DOHH2 (cell line): Measurements from ENCODE around the gene CDK19.
"Not testable (repeated sequence)": the region's sequence is repeated elsewhere in the genome, so short reads cannot be mapped to it uniquely, and the experiment has no call there.

Experiments used
- H3F3A ChIP-seq: fragments of 200-600 bp; sonication (generic), shearing (Covaris generic); 2 replicates; pipeline ENCODE4 v1.6.0; 2016; ENCODE audit warnings: antibody characterized with exemption, mild to moderate bottlenecking; ENCODE audit not compliant: control insufficient read depth, insufficient read depth
- H3K27ac ChIP-seq: fragments of 200-600 bp; sonication (generic); 2 replicates; pipeline ENCODE4 v1.5.1; 2014; ENCODE audit warnings: low read depth, mild to moderate bottlenecking, low read length, moderate library complexity
- H3K27me3 ChIP-seq: fragments of 200-600 bp; sonication (generic); 2 replicates; pipeline ENCODE4 v1.6.1; 2014; ENCODE audit warnings: mild to moderate bottlenecking, low read length, mixed read lengths; ENCODE audit not compliant: control insufficient read depth
- H3K36me3 ChIP-seq: fragments of 200-600 bp; sonication (generic); 2 replicates; pipeline ENCODE4 v1.6.1; 2014; ENCODE audit warnings: mild to moderate bottlenecking, low read length, moderate library complexity, mixed read lengths; ENCODE audit not compliant: control insufficient read depth
- H3K4me1 ChIP-seq: fragments of 200-600 bp; sonication (generic); 2 replicates; pipeline ENCODE4 v1.6.1; 2014; ENCODE audit warnings: mild to moderate bottlenecking, low read length, mixed read lengths; ENCODE audit not compliant: control insufficient read depth
- H3K4me2 ChIP-seq: fragments of 200-600 bp; sonication (generic); 2 replicates; pipeline ENCODE4 v1.6.0; 2014; ENCODE audit warnings: mild to moderate bottlenecking, low read length, moderate library complexity
- H3K4me3 ChIP-seq: fragments of 200-600 bp; sonication (generic); 2 replicates; pipeline ENCODE4 v1.5.1; 2014; ENCODE audit warnings: mild to moderate bottlenecking, low read length, mixed read lengths
- H3K79me2 ChIP-seq: fragments of 200-600 bp; sonication (generic); 2 replicates; pipeline ENCODE4 v1.6.1; 2014; ENCODE audit warnings: mild to moderate bottlenecking, low read length, mixed read lengths; ENCODE audit not compliant: control insufficient read depth
- H3K9me2 ChIP-seq: fragments of 200-600 bp; sonication (generic); replicated peaks from 2 replicates; pipeline ENCODE4 v1.6.1; 2014; ENCODE audit warnings: mild to moderate bottlenecking, low read length, mixed read lengths; ENCODE audit not compliant: control insufficient read depth
- H3K9me3 ChIP-seq: fragments of 200-600 bp; sonication (generic); 2 replicates; pipeline ENCODE4 v1.6.1; 2014; ENCODE audit warnings: antibody characterized with exemption, low read length, mixed read lengths; ENCODE audit not compliant: control insufficient read depth, insufficient read depth
- H4K20me1 ChIP-seq: fragments of 200-600 bp; sonication (generic); 2 replicates; pipeline ENCODE4 v1.6.0; 2014; ENCODE audit warnings: low read depth, mild to moderate bottlenecking, antibody characterized with exemption, low read length, moderate library complexity; ENCODE audit not compliant: control insufficient read depth, insufficient read depth
- CTCF ChIP-seq: fragments of 200-600 bp; sonication (generic); IDR thresholded peaks from one replicate; pipeline ENCODE4 v1.5.1; 2014; ENCODE audit warnings: antibody characterized with exemption, mild to moderate bottlenecking, low read depth, low read length; ENCODE audit not compliant: poor library complexity, severe bottlenecking
- EZH2phosphoT487 ChIP-seq: fragments of 200-600 bp; sonication (generic); IDR thresholded peaks from 2 replicates; pipeline ENCODE4 v1.6.1; 2017; ENCODE audit warnings: borderline replicate concordance, mild to moderate bottlenecking, antibody characterized with exemption, low read length, moderate library complexity, mixed read lengths

CDK19 gene

DNA sequence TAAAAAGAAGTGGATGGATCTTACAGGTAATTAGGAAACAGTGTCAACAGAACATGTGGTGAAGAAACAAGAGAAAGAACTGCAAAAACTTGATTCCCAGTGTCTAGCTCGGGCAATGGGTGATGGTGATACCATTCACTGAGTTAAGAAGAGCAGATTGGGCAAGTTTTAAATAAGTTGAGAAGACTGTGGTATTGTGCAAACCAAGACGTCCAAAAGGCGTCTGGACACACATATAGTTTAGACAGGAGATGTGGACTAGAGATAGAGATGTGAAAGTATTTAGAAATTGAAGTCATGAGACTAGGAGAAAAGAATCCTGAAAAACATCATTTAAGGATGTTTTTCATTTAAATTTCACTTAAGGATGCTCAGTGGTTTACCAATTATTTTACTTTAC is 53.9 kb downstream of the CDK19 start:
- H3K4me3 ChIP-seq: no peak overlapping the region
- TF ChIP-seq CTCF (no peak), EZH2phosphoT487 (no peak)
- no peak overlapping the region for H3K4me2 ChIP-seq
- no peaks in the 10 kb centered on the region for H3K9me3 ChIP-seq
- H4K20me1 ChIP-seq: no peaks in the 10 kb centered on the region
- H3K9me2 ChIP-seq: no peaks in the 10 kb centered on the region
- no peaks in the 10 kb centered on the region for H3K27me3 ChIP-seq
- H3K36me3 ChIP-seq: 0 out of 2 replicates have a peak, but pooled peaks cover 3% of the 10 kb centered on the region
- no peak overlapping the region for H3K27ac ChIP-seq
- no peaks in the 10 kb centered on the region for H3F3A ChIP-seq
- no peaks in the 10 kb centered on the region for H3K4me1 ChIP-seq
- H3K79me2 ChIP-seq: 0 out of 2 replicates have a peak, but pooled peaks cover 6% of the 10 kb centered on the region

- H3K9me3 ChIP-seq: no peaks in the 10 kb centered on the region
These were observed 54.7 kb downstream of the CDK19 start for GRCh38 chr6:110760589-110760988.

DNA sequence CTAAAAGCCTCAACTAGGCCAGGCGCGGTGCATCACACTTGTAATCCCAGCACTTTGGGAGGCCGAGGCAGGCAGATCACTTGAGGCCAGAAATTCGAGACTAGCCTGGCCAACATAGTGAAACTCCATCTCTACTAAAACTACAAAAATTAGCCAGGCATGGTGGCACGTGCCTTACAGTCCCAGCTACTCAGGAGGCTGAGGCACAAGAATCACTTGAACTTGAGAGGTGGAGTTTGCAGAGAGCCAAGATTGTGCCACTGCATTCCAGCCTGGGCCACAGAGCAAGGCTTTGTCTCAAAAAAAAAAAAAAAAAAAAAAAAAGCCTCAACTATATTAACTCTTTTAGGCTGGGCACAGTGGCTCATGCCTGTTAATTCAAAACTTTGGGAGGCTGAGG is 55.2 kb downstream of the CDK19 start:
- H3K36me3 ChIP-seq: not testable (repeated sequence)

More at GRCh38 chr6:110760589-110760988, 54.7 kb downstream of the CDK19 start:
- no peak overlapping the region for H3K4me2 ChIP-seq
- H3K27ac ChIP-seq: no peak overlapping the region
- no peaks in the 10 kb centered on the region for H3K27me3 ChIP-seq
- H4K20me1 ChIP-seq: no peaks in the 10 kb centered on the region
- peaks cover 7% of the 10 kb centered on the region; the same call in 1 of the 2 replicates for H3K79me2 ChIP-seq
- H3K9me2 ChIP-seq: no peaks in the 10 kb centered on the region
- H3K4me3 ChIP-seq: no peak overlapping the region
- TF ChIP-seq CTCF (no peak), EZH2phosphoT487 (no peak)
- H3K36me3 ChIP-seq: no peaks in the 10 kb centered on the region
- no peaks in the 10 kb centered on the region for H3K4me1 ChIP-seq
- H3F3A ChIP-seq: no peaks in the 10 kb centered on the region

GRCh38 chr6:110757926-110758325 is 57.3 kb downstream of the CDK19 start:
- Histone ChIP-seq H3K4me2 (no peak overlapping the region), H3F3A (no peaks in the 10 kb centered on the region), H3K79me2 (peaks cover 11% of the 10 kb centered on the region; the same call in 1 of the 2 replicates), H3K4me3 (no peak overlapping the region), H4K20me1 (no peaks in the 10 kb centered on the region), H3K9me2 (no peaks in the 10 kb centered on the region), H3K4me1 (no peaks in the 10 kb centered on the region), H3K9me3 (no peaks in the 10 kb centered on the region), H3K36me3 (no peaks in the 10 kb centered on the region), H3K27me3 (no peaks in the 10 kb centered on the region), H3K27ac (no peak overlapping the region)
- TF ChIP-seq CTCF (no peak), EZH2phosphoT487 (no peak)

More for the DNA sequence above, 55.2 kb downstream of the CDK19 start:
- peaks cover 11% of the 10 kb centered on the region; the same call in 1 of the 2 replicates for H3K79me2 ChIP-seq
- not testable (repeated sequence) for H3K4me3 ChIP-seq, H4K20me1 ChIP-seq, H3K9me2 ChIP-seq, H3K27me3 ChIP-seq, H3K9me3 ChIP-seq, H3K4me2 ChIP-seq, H3F3A ChIP-seq, H3K27ac ChIP-seq, H3K4me1 ChIP-seq
